Medulla oblongata (tissue), 1 donor: ENCODE results near the gene ELMO3.
A peak's percentile ranks its signal among the peaks of the same experiment; 100 is the strongest.

Experiments used
- DNase-seq: peaks from one replicate; pipeline ENCODE4 v3.0.0-alpha.2; 2015; ENCODE audit errors: extremely low spot score

Gene ELMO3

GRCh38 chr16:67215706-67216105 lies 16.8 kb downstream of the ELMO3 start:
- no peak for DNase-seq

- peak; percentile 66 for DNase-seq
Observed at GRCh38 chr16:67216612-67217490, 17.9 kb downstream of the ELMO3 start.

- no peak for DNase-seq
Observed at GRCh38 chr16:67223992-67224391, 25.1 kb downstream of the ELMO3 start.

- DNase-seq = no peak
Observed at GRCh38 chr16:67226295-67226803, 27.4 kb downstream of the ELMO3 start.

- peak; percentile 99 for DNase-seq
Observed at GRCh38 chr16:67226804-67227566, 28.1 kb downstream of the ELMO3 start, which contains the start of gene TMEM208. TMEM208 (plus strand) TSS chr16:67227130; CDS start chr16:67227219, 89 bp downstream.

GRCh38 chr16:67227567-67227921 lies 28.6 kb downstream of the ELMO3 start:
- no peak for DNase-seq

- DNase-seq = no peak
Observed at GRCh38 chr16:67228034-67228785, 29.3 kb downstream of the ELMO3 start.

GRCh38 chr16:67228905-67229304 lies 30.0 kb downstream of the ELMO3 start:
- no peak for DNase-seq

GRCh38 chr16:67229906-67230808 lies 31.2 kb downstream of the ELMO3 start:
- no peak for DNase-seq

GRCh38 chr16:67230809-67231660 lies 32.1 kb downstream of the ELMO3 start:
- DNase-seq = no peak

GRCh38 chr16:67233596-67233995 lies 34.7 kb downstream of the ELMO3 start:
- no peak for DNase-seq

- no peak for DNase-seq
Observed at GRCh38 chr16:67234180-67234597, 35.3 kb downstream of the ELMO3 start.

GRCh38 chr16:67235816-67236562 lies 37.1 kb downstream of the ELMO3 start:
- DNase-seq = no peak

GRCh38 chr16:67236563-67237395 lies 37.8 kb downstream of the ELMO3 start:
- no peak for DNase-seq

GRCh38 chr16:67237396-67238277 lies 38.7 kb downstream of the ELMO3 start:
- DNase-seq = no peak

GRCh38 chr16:67238278-67238575 lies 39.3 kb downstream of the ELMO3 start:
- no peak for DNase-seq

- DNase-seq = no peak
Observed at GRCh38 chr16:67238806-67239470, 40.0 kb downstream of the ELMO3 start.
